Measurements from ENCODE around the gene FABP7.

FABP7 gene

GRCh38 chr6:122799140-122799745 is 19.7 kb downstream of the FABP7 start:
- DNase-seq = no peak

- no peak for DNase-seq
These were observed 20.6 kb downstream of the FABP7 start for GRCh38 chr6:122799916-122800686.

GRCh38 chr6:122800906-122801305 is 21.4 kb downstream of the FABP7 start:
- no peak for DNase-seq

- DNase-seq = no peak
These were observed 21.9 kb downstream of the FABP7 start for GRCh38 chr6:122801397-122801796.

GRCh38 chr6:122803171-122803661 is 23.7 kb downstream of the FABP7 start:
- no peak for DNase-seq

- DNase-seq = no peak
These were observed 25.5 kb downstream of the FABP7 start for GRCh38 chr6:122804962-122805485.

GRCh38 chr6:122806291-122806690 is 26.8 kb downstream of the FABP7 start:
- DNase-seq = no peak

GRCh38 chr6:122808121-122808885 is 28.8 kb downstream of the FABP7 start:
- DNase-seq = no peak

GRCh38 chr6:122809001-122809400 is 29.5 kb downstream of the FABP7 start:
- no peak for DNase-seq

GRCh38 chr6:122809691-122810090 is 30.2 kb downstream of the FABP7 start:
- no peak for DNase-seq

GRCh38 chr6:122810189-122810588 is 30.7 kb downstream of the FABP7 start:
- no peak for DNase-seq

GRCh38 chr6:122817358-122817757 is 37.8 kb downstream of the FABP7 start:
- DNase-seq = no peak

GRCh38 chr6:122817766-122818165 is 38.2 kb downstream of the FABP7 start:
- DNase-seq = no peak

GRCh38 chr6:122818866-122819265 is 39.4 kb downstream of the FABP7 start:
- DNase-seq = no peak

GRCh38 chr6:122821095-122821494 is 41.6 kb downstream of the FABP7 start:
- no peak for DNase-seq

GRCh38 chr6:122825163-122825562 is 45.6 kb downstream of the FABP7 start:
- DNase-seq = no peak

GRCh38 chr6:122829456-122829855 is 49.9 kb downstream of the FABP7 start:
- no peak for DNase-seq

- DNase-seq = no peak
These were observed 52.0 kb downstream of the FABP7 start for GRCh38 chr6:122831511-122831910.

GRCh38 chr6:122832459-122832858 is 52.9 kb downstream of the FABP7 start:
- DNase-seq = no peak

- no peak for DNase-seq
These were observed 53.5 kb downstream of the FABP7 start for GRCh38 chr6:122833021-122833491.
